Karpas-422 (cell line): ENCODE results near the gene PTPN9. TPM values are rescaled to one million over a fixed set of nuclear protein-coding genes. Genes with fewer than 3 reads are reported as not detected.

Experiments used
- DNase-seq: peaks from one replicate; pipeline ENCODE4 v3.0.0-alpha.2; 2015
- H2AFZ ChIP-seq: fragments of 200-600 bp; sonication (generic); 2 replicates; pipeline ENCODE4 v1.6.1; 2014; ENCODE audit warnings: antibody characterized with exemption, low read length, mixed read lengths
- H3K27ac ChIP-seq: fragments of 200-600 bp; sonication (generic); 2 replicates; pipeline ENCODE4 v1.5.1; 2014; ENCODE audit warnings: mild to moderate bottlenecking, low read length, moderate library complexity
- H3K27me3 ChIP-seq: fragments of 200-600 bp; sonication (generic); 2 replicates; pipeline ENCODE4 v1.6.1; 2014; ENCODE audit warnings: low read length, mixed read lengths
- H3K36me3 ChIP-seq: fragments of 200-600 bp; sonication (generic); 2 replicates; pipeline ENCODE4 v1.6.1; 2014; ENCODE audit warnings: low read length, mixed read lengths; ENCODE audit not compliant: insufficient read depth
- H3K4me1 ChIP-seq: fragments of 200-600 bp; sonication (generic); 2 replicates; pipeline ENCODE4 v1.6.1; 2014; ENCODE audit warnings: mild to moderate bottlenecking, low read length, mixed read lengths
- H3K4me2 ChIP-seq: fragments of 200-600 bp; sonication (generic); 2 replicates; pipeline ENCODE4 v1.6.1; 2014; ENCODE audit warnings: low read length, low read depth, mild to moderate bottlenecking; ENCODE audit not compliant: poor library complexity, severe bottlenecking
- H3K4me3 ChIP-seq: fragments of 200-600 bp; sonication (generic); 2 replicates; pipeline ENCODE4 v1.5.1; 2014; ENCODE audit warnings: mild to moderate bottlenecking, antibody characterized with exemption, low read length, mixed read lengths
- H3K79me2 ChIP-seq: fragments of 200-600 bp; sonication (generic); 2 replicates; pipeline ENCODE4 v1.6.1; 2014; ENCODE audit warnings: mild to moderate bottlenecking, low read length, mixed read lengths
- H3K9ac ChIP-seq: fragments of 200-600 bp; sonication (generic); 2 replicates; pipeline ENCODE4 v1.6.0; 2014; ENCODE audit warnings: low read length
- H3K9me2 ChIP-seq: fragments of 200-600 bp; sonication (generic), shearing (Covaris generic); replicated peaks from 2 replicates; pipeline ENCODE4 v1.6.0; 2014; ENCODE audit warnings: mild to moderate bottlenecking, low read length, moderate library complexity; ENCODE audit not compliant: insufficient read depth
- H3K9me3 ChIP-seq: fragments of 300-700, 200-600 bp; sonication (generic); 2 replicates; pipeline ENCODE4 v1.6.1; 2014; ENCODE audit warnings: low read length, mixed read lengths
- H4K20me1 ChIP-seq: fragments of 200-600 bp; sonication (generic); 2 replicates; pipeline ENCODE4 v1.6.1; 2014; ENCODE audit warnings: mild to moderate bottlenecking, antibody characterized with exemption, low read length, low read depth; ENCODE audit not compliant: insufficient read depth
- total RNA-seq: library from RNA; depleted of rRNA; stranded (reverse); fragments of >200 nt; shearing (Covaris generic); gene quantifications from 2 replicates; pipeline ENCODE4 v1.2.3, GENCODE V29; 2014; ENCODE audit warnings: low replicate concordance

The PTPN9 gene
- total RNA-seq, 1 experiment from 2014 or later: 31.2 TPM

GRCh38 chr15:75431270-75431669 is 147.8 kb downstream of the PTPN9 start:
- no peak overlapping the region for H3K27ac ChIP-seq
- H3K4me3 ChIP-seq: no peak overlapping the region
- peaks cover 94% of the 10 kb centered on the region for H3K79me2 ChIP-seq
- no peak overlapping the region for H2AFZ ChIP-seq
- no peak for DNase-seq
- peaks cover 17% of the 10 kb centered on the region; the same call in 1 of the 2 replicates for H4K20me1 ChIP-seq
- no peak overlapping the region for H3K9ac ChIP-seq
- no peaks in the 10 kb centered on the region for H3K9me3 ChIP-seq
- H3K4me1 ChIP-seq: no peaks in the 10 kb centered on the region
- peaks cover 24% of the 10 kb centered on the region for H3K36me3 ChIP-seq
- no peaks in the 10 kb centered on the region for H3K9me2 ChIP-seq
- no peak overlapping the region for H3K4me2 ChIP-seq
- no peaks in the 10 kb centered on the region for H3K27me3 ChIP-seq

GRCh38 chr15:75430259-75430658 is 148.9 kb downstream of the PTPN9 start:
- Histone ChIP-seq H3K9ac (no peak overlapping the region), H3K4me3 (no peak overlapping the region), H3K36me3 (peaks cover 21% of the 10 kb centered on the region), H3K4me1 (no peaks in the 10 kb centered on the region), H3K4me2 (no peak overlapping the region), H3K27ac (no peak overlapping the region), H3K9me2 (no peaks in the 10 kb centered on the region), H2AFZ (no peak overlapping the region), H3K27me3 (no peaks in the 10 kb centered on the region), H3K9me3 (no peaks in the 10 kb centered on the region), H3K79me2 (peaks cover 94% of the 10 kb centered on the region), H4K20me1 (peaks cover 17% of the 10 kb centered on the region; the same call in 1 of the 2 replicates)
- no peak for DNase-seq

DNA sequence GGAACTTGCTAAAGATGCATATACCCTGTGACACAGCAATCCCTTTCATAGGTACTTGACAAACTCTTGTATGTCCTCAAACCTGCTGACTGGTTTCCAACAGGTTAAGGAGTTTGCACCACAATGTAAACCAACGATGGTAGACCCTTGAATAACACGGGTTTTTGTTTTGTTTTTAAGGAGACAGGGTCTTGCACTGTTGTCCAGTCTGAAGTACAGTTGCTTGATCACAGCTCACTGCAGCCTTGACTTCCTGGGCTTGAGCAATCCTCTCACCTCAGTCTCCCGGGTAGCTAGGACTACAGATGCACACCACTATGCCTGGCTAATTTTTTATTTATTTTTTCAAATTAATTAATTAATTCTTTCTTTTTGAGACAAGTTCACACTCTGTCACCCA is 151.0 kb downstream of the PTPN9 start:
- Histone ChIP-seq H3K9me3 (no peaks in the 10 kb centered on the region), H2AFZ (no peak overlapping the region), H3K27ac (no peak overlapping the region), H3K79me2 (peaks cover 86% of the 10 kb centered on the region), H4K20me1 (peaks cover 14% of the 10 kb centered on the region; the same call in 1 of the 2 replicates), H3K4me3 (no peak overlapping the region), H3K36me3 (peaks cover 26% of the 10 kb centered on the region), H3K9me2 (no peaks in the 10 kb centered on the region), H3K4me1 (no peaks in the 10 kb centered on the region), H3K27me3 (no peaks in the 10 kb centered on the region), H3K9ac (no peak overlapping the region), H3K4me2 (no peak overlapping the region)
- DNase-seq: no peak

- Histone ChIP-seq H3K27me3 (no peaks in the 10 kb centered on the region), H4K20me1 (0 out of 2 replicates have a peak, but pooled peaks cover 5% of the 10 kb centered on the region), H3K4me3 (no peak overlapping the region), H3K79me2 (peaks cover 86% of the 10 kb centered on the region), H3K36me3 (peaks cover 41% of the 10 kb centered on the region), H3K9me2 (no peaks in the 10 kb centered on the region), H3K4me1 (no peaks in the 10 kb centered on the region), H3K4me2 (no peak overlapping the region), H3K9ac (no peak overlapping the region), H2AFZ (no peak overlapping the region), H3K9me3 (no peaks in the 10 kb centered on the region), H3K27ac (no peak overlapping the region)
- DNase-seq: no peak
Measured at GRCh38 chr15:75425966-75426500, 153.1 kb downstream of the PTPN9 start.

DNA sequence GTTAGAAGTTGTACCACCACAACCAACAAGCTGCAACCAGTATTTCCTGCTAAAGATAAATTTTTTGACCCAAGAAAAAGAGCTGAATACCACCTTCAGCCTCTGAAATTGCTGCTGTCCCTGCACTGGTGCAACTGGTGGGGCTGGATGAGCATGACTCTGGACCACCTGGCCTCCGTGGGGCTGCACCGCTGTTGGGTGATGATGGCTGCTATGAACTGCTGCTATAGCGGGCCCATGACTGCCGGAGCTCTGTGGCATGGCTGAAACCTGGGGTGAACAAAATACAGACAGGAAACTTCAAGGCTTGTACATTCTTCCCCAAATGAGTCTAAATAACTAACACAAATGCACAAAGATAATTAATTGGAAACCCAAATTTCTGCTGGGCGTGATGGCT is 156.6 kb downstream of the PTPN9 start:
- no peaks in the 10 kb centered on the region for H3K9me3 ChIP-seq
- peaks cover 4% of the 10 kb centered on the region; the same call in 1 of the 2 replicates for H4K20me1 ChIP-seq
- H3K27me3 ChIP-seq: no peaks in the 10 kb centered on the region
- DNase-seq: no peak
- H3K79me2 ChIP-seq: peaks cover 78% of the 10 kb centered on the region
- no peaks in the 10 kb centered on the region for H3K4me1 ChIP-seq
- no peak overlapping the region for H3K4me3 ChIP-seq
- no peak overlapping the region for H3K27ac ChIP-seq
- H2AFZ ChIP-seq: no peak overlapping the region
- peaks cover 42% of the 10 kb centered on the region for H3K36me3 ChIP-seq
- H3K4me2 ChIP-seq: no peak overlapping the region
- no peaks in the 10 kb centered on the region for H3K9me2 ChIP-seq
- H3K9ac ChIP-seq: no peak overlapping the region

- Histone ChIP-seq H4K20me1 (no peaks in the 10 kb centered on the region; the same call in 1 of the 2 replicates), H3K9ac (no peak overlapping the region), H3K9me3 (no peaks in the 10 kb centered on the region), H3K4me3 (no peak overlapping the region), H3K27ac (no peak overlapping the region), H3K4me2 (no peak overlapping the region), H3K9me2 (no peaks in the 10 kb centered on the region), H2AFZ (no peak overlapping the region), H3K27me3 (no peaks in the 10 kb centered on the region), H3K36me3 (peaks cover 42% of the 10 kb centered on the region), H3K79me2 (peaks cover 66% of the 10 kb centered on the region), H3K4me1 (no peaks in the 10 kb centered on the region)
- no peak for DNase-seq
Measured at GRCh38 chr15:75420698-75421097, 158.4 kb downstream of the PTPN9 start.

DNA sequence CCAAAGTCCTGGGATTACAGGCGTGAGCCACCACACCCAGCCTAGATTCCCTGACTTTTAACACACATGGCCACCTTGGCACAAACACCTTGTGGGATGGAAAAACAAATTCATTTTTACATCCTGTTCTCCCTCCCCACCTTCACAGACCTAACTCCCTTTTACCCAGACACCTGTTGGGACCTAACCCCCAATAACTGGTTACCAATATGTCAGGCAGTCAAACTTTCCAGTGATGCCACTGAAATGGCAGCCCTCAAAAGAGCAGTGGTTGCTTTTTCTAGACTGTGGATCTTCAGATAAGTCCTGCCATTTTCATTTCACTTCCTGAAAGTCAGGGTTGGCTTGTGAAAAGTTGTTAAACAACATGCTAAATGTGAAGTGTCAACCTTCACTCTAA is 162.5 kb downstream of the PTPN9 start:
- Histone ChIP-seq H3K4me2 (no peak overlapping the region), H3K4me1 (no peaks in the 10 kb centered on the region), H2AFZ (no peak overlapping the region), H3K9me2 (no peaks in the 10 kb centered on the region), H4K20me1 (no peaks in the 10 kb centered on the region; the same call in 1 of the 2 replicates), H3K27me3 (no peaks in the 10 kb centered on the region), H3K4me3 (no peak overlapping the region), H3K79me2 (peaks cover 59% of the 10 kb centered on the region), H3K9me3 (no peaks in the 10 kb centered on the region), H3K36me3 (peaks cover 41% of the 10 kb centered on the region), H3K9ac (no peak overlapping the region), H3K27ac (no peak overlapping the region)
- no peak for DNase-seq
